Stimulated activated CD4-positive, alpha-beta T cell treated with anti-CD3 and anti-CD28 coated beads, Interleukin-15, amount 100 ng/mL, for 48 hours (primary cell): ENCODE data around the gene TMEM150B.

Experiments
- DNase-seq, 2 donors: peaks; one replicate each; pipeline ENCODE4 v3.0.0-alpha.2; 2020; ENCODE audit warnings: low read depth in 2 of 2

TMEM150B gene

GRCh38 chr19:55278391-55279135 lies 46.6 kb downstream of the TMEM150B start:
- no peak for DNase-seq

- no peak for DNase-seq
These were observed 47.6 kb downstream of the TMEM150B start for GRCh38 chr19:55277494-55277893.

- no peak for DNase-seq
These were observed 48.3 kb downstream of the TMEM150B start for GRCh38 chr19:55276720-55277430.

GRCh38 chr19:55275851-55276719 lies 49.1 kb downstream of the TMEM150B start:
- DNase-seq: no peak

GRCh38 chr19:55273978-55274707 lies 51.0 kb downstream of the TMEM150B start:
- no peak for DNase-seq

GRCh38 chr19:55272142-55272541 lies 53.0 kb downstream of the TMEM150B start:
- DNase-seq: no peak

GRCh38 chr19:55270172-55270942 lies 54.8 kb downstream of the TMEM150B start:
- no peak for DNase-seq

GRCh38 chr19:55269299-55269698 lies 55.8 kb downstream of the TMEM150B start:
- DNase-seq: no peak

- no peak for DNase-seq
These were observed 58.3 kb downstream of the TMEM150B start for GRCh38 chr19:55266840-55267239.

GRCh38 chr19:55266404-55266803 lies 58.7 kb downstream of the TMEM150B start:
- DNase-seq: no peak

GRCh38 chr19:55265723-55266386 lies 59.3 kb downstream of the TMEM150B start:
- DNase-seq: no peak

- DNase-seq: no peak
These were observed 60.0 kb downstream of the TMEM150B start for GRCh38 chr19:55265173-55265572.

- no peak for DNase-seq
These were observed 60.6 kb downstream of the TMEM150B start for GRCh38 chr19:55264531-55264930.
